ENCODE measurements around the gene NHLRC4. TPM values are rescaled to one million over a fixed set of nuclear protein-coding genes. Genes with fewer than 3 reads are reported as not detected.

Gene NHLRC4
- total and polyA plus RNA-seq, 2 of the 13 experiments (the other 11 are each of a cell fraction or from before 2014, with no cell fraction given) = 0.40 to 0.59 TPM

GRCh38 chr16:540645-541340, 26.0 kb upstream of the NHLRC4 start:
- ChIA-PET POLR2A (no interaction called here), CTCF (ENCODE audit: low intra/inter-chr PET ratio, low total read pairs) (no interaction called here)
- Histone ChIP-seq H3K4me2 (ENCODE audit: low read depth, low read length) (no peak overlapping the region), H3K79me2 (ENCODE audit: insufficient read depth, low read length) (peaks cover 53% of the 10 kb centered on the region), H3K36me3 (replicated peaks in 1 of 2; ENCODE audit: control insufficient read depth in 1 of 2, insufficient read depth in 2 of 2, low read length in 2 of 2) (peaks cover 13 to 16% of the 10 kb centered on the region in 2 experiments; a peak in 4 of 5 replicates), H3K9ac (ENCODE audit: insufficient read depth, low read depth, low read length) (no peak overlapping the region), H4K20me1 (ENCODE audit: insufficient read depth, low read length) (no peaks in the 10 kb centered on the region), H2AFZ (ENCODE audit: low read length) (no peak overlapping the region), H3K4me3 (replicated peaks in 1 of 3; ENCODE audit: insufficient read depth in 1 of 3, low read depth in 2 of 3, low read length in 3 of 3) (no peak overlapping the region), H3K27me3 (ENCODE audit: control insufficient read depth in 1 of 2, insufficient read depth in 2 of 2, low read length in 2 of 2) (no peaks in the 10 kb centered on the region), H3K9me3 (ENCODE audit: low read length) (no peaks in the 10 kb centered on the region), H3K4me1 (ENCODE audit: insufficient read depth, low read length) (peaks cover 21% of the 10 kb centered on the region), H3K27ac (ENCODE audit: extremely low read length, insufficient read depth, low read length) (no peak overlapping the region)
- DNase-seq (ENCODE audit: low spot score) (no peak), FAIRE-seq (no peak), ATAC-seq (no peak)
- 95% methylated on average over 11 of the region's 29 CpGs for WGBS (ENCODE audit: low lambda C conversion rate)
- in situ Hi-C loops (cut with HindIII; ENCODE audit: extremely low pct_ligation_motif_present, low pct_unique_long_range_greater_than_20kb) = no loop called here
- intact Hi-C loops (cut with micrococcal nuclease; ENCODE audit: unreplicated experiment) = no loop called here
- no TSS peak for BruUV-seq (replicated peaks)
- TF ChIP-seq HNRNPL (IDR thresholded peaks at IDR 0.05; ENCODE audit: low read depth, low read length) (peak; percentile 66; the same call in 1 of the 2 replicates), ISL2 (CRISPR knock-in tag; IDR thresholded peaks at IDR 0.05) (no peak), AGO2 (optimal IDR thresholded peaks at IDR 0.05; ENCODE audit: low read depth, low read length) (peak; percentile 52), ELF1 (CRISPR knock-in tag; IDR thresholded peaks at IDR 0.05) (no peak)

GRCh38 chr16:543301-544164, 23.3 kb upstream of the NHLRC4 start:
- peak; percentile 43 for FAIRE-seq
- peak; percentile 79 for ATAC-seq
- Histone ChIP-seq H3K36me3 (replicated peaks in 1 of 2; ENCODE audit: control insufficient read depth in 1 of 2, insufficient read depth in 2 of 2, low read length in 2 of 2) (peaks cover 4 to 6% of the 10 kb centered on the region in 2 experiments; a peak in 3 of 5 replicates), H3K4me1 (ENCODE audit: insufficient read depth, low read length) (peaks cover 21% of the 10 kb centered on the region), H3K4me3 (replicated peaks in 1 of 3; ENCODE audit: insufficient read depth in 1 of 3, low read depth in 2 of 3, low read length in 3 of 3) (peak overlapping the region; percentile 36 to 53 (median 39); a peak in 5 of 6 replicates), H3K9me3 (ENCODE audit: low read length) (no peaks in the 10 kb centered on the region), H3K4me2 (ENCODE audit: low read depth, low read length) (peak overlapping the region; percentile 79), H3K27ac (ENCODE audit: extremely low read length, insufficient read depth, low read length) (peak overlapping the region; percentile 85), H3K9ac (ENCODE audit: insufficient read depth, low read depth, low read length) (peak overlapping the region; percentile 74), H3K27me3 (ENCODE audit: control insufficient read depth in 1 of 2, insufficient read depth in 2 of 2, low read length in 2 of 2) (no peaks in the 10 kb centered on the region), H4K20me1 (ENCODE audit: insufficient read depth, low read length) (no peaks in the 10 kb centered on the region), H3K79me2 (ENCODE audit: insufficient read depth, low read length) (peaks cover 36% of the 10 kb centered on the region), H2AFZ (ENCODE audit: low read length) (no peak overlapping the region)
- in situ Hi-C loops (cut with HindIII; ENCODE audit: extremely low pct_ligation_motif_present, low pct_unique_long_range_greater_than_20kb) = no loop called here
- ChIA-PET CTCF (ENCODE audit: low intra/inter-chr PET ratio, low total read pairs) (no interaction called here), POLR2A (interaction anchor here (0.8 to 2.6 kb wide), 13 partner anchors 10 to 44 kb away, joined by 3 to 17 read pairs (median 4); partner anchors contain the start of genes CAPN15 and NHLRC4)
- TSS peak; percentile 48 for BruUV-seq (replicated peaks)
- intact Hi-C loops (cut with micrococcal nuclease; ENCODE audit: unreplicated experiment) = no loop called here
- WGBS (ENCODE audit: low lambda C conversion rate) = 53% methylated on average over 17 of the region's 51 CpGs
- peak; percentile 73 for DNase-seq (ENCODE audit: low spot score)
- TF ChIP-seq ATF1 (CRISPR knock-in tag; IDR thresholded peaks at IDR 0.05) = no peak
- TF ChIP-seq ZNF747 (CRISPR knock-in tag; IDR thresholded peaks at IDR 0.05; ENCODE audit: borderline replicate concordance) = 0 out of 2 replicates have a peak, but pooled peaks have one; percentile 80
- no peak for TF ChIP-seq ELK4 (CRISPR knock-in tag; IDR thresholded peaks at IDR 0.05; ENCODE audit: borderline replicate concordance)
- no peak for TF ChIP-seq IRF1 (CRISPR knock-in tag; IDR thresholded peaks at IDR 0.05; ENCODE audit: low read depth)
- TF ChIP-seq ISL2 (CRISPR knock-in tag; IDR thresholded peaks at IDR 0.05) = no peak; the same call in 1 of the 2 replicates
- TF ChIP-seq ZNF776 (CRISPR knock-in tag; IDR thresholded peaks at IDR 0.05) = 0 out of 2 replicates have a peak, but pooled peaks have one; percentile 47
- peak; percentile 65; the same call in 1 of the 2 replicates for TF ChIP-seq ZGPAT (CRISPR knock-in tag; IDR thresholded peaks at IDR 0.05)
